Superior temporal gyrus (tissue), 1 donor: Measurements from ENCODE around the gene ZNF678.
"Not testable (repeated sequence)": the region's sequence is repeated elsewhere in the genome, so short reads cannot be mapped to it uniquely, and the experiment has no call there.

Source experiments
- DNase-seq: peaks from one replicate; pipeline ENCODE4 v3.0.0-alpha.2; 2016; ENCODE audit errors: extremely low spot score

Gene ZNF678

DNA sequence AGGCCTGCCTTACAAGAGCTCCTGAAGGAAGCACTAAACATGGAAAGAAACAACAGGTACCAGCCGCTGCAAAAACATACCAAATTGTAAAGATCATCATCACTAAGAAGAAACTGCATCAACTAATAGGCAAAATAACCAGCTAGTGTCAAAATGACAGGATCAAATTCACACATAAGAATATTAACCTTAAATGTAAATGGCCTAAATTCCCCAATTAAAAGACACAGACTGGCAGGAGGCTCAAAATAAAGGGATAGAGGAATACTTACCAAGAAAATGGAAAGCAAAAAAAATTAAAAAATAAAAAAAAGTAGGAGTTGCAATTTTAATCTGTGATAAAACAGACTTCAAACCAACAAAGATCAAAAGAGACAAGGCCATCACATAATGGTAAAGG is 11.5 kb upstream of the ZNF678 start:
- DNase-seq = not testable (repeated sequence)

GRCh38 chr1:227556288-227556687 is 7.1 kb upstream of the ZNF678 start:
- DNase-seq = no peak

DNA sequence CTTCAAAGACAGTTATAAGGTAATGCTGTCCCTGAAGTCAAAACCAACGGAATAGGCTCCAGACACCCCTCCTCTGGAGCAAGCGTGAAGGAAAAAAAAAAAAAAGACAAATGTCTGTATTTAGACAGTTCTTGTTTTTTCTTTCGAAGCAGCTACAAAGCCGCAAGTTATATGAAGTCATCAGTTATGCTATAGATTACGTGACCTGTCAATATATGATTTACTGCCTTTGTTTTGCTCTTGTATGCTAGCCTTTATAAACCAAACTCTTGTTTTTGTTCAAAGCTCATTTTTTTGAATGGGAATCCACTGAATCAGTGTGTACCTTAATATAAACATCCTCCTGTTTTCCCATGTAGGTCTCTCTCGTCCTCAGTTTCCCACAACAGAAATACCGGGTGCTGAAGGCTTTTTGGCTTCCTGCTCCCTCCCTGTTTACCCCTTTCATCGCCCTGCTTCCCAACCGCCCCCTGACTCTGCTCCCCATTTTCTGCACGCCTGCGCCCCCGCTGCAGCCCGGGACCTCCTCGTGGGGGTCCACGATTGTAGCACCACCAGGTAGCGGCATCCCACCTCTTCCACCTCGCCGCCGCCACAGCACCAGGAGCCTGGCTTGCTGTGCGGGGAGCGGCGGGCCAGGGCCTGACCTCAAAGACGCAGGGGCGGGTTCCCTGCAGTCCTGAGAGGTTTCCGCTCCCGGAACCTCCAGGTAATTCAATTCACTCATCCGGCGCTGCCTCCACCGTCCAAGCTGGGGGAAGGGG is 5.2 kb upstream of the ZNF678 start:
- DNase-seq = no peak

DNA sequence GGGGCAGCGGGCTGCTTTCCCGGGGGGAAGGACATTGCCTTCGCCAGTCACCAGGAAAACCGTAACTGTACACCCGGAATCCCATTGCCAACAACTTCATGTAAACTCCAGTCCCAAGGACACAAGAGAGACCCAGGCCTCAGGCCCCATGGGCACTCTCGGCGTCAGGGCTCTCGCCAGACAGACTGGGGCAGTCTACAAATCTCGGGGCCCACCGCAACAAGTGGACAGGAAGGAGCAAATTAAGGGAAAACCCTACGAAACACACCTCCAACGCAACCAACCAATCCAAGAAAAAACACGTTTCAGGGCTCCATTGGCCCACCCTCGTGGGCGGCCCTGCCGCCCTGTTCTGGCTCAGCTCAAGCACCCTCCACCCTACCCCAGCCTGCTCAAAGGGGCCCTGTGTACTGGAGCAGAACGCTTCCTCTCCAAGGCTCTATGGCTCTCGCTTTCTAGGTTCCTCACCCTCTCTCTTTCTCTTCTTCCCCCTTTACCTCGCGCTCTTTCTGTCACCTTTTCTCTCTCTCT is 4.6 kb upstream of the ZNF678 start:
- DNase-seq = no peak

DNA sequence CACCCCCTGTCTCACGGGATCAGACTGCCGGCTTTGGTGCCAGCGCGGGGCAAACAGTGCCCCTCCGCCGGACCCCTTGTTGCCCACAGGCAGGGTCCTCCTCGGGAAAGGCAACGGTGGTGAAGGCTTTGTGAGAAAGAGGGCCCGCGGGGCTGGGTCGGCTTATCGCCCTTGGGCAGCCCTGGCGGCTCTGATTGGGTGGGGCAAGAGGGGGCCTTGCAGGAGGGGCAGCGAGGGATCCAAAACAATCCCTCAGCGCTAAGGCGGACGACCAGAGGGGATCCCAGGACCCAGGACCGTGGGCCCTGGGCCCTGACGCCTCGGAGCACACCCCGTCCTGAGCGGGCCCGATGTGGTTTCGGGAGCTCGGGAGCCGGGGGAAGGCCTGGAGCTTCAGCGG is 3.9 kb upstream of the ZNF678 start:
- DNase-seq = no peak

DNA sequence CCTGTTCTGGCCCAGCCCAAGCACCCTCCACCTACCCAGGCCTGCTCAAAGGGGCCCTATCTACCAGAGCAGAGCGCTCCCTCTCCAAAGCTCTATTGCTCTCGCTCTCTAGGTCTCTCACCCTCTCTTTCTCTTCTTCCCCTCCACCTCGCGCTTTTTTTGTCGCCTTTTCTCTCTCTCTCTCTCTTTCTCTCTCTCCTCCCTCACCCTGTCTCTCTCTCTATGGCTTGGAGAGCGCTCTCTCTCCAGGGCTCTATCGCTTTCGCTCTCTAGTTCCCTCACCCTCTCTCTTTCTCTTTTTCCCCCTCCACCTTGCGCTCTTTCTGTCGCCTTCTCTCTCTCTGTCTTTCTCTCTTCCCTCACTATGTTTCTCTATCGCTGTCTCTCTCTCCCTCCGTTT is 3.4 kb upstream of the ZNF678 start:
- DNase-seq = no peak

DNA sequence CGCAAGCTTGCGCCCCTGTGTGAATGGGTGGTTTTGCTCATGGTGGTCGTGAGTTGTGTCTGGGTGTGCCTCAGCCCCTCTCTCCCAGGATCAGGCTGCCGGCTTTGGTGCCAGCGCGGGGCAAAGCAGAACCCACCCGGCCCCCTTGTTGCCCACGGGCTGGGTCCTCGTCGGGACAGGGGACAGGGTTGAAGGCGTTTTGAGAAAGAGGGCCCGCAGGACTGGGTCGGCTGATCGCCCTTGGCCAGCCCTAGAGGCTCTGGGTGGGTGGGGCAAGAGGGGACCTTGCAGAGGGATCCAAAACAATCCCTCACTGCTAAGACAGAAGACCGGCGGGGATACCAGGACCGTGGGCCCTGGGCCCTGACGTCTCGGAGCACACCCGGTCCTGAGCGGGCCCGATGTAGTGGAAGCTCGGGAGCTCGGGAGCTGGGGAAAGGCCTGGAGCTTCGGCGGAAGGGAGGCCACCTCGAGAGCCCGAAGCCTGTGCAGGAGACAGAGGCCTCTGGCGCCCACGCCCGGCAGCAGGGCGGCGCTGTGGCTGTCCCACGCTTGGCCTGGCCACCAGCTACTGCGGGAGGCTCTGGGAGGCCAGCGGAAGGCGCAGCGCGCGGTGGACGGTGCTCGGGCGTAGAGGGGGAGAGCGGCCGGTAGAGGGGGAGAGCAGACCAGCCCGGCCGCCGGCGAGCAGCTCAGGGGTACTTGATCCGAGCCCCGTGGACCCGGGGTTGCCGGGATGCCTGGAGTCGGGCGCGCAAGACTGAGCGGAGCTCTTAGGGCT is 2.8 kb upstream of the ZNF678 start:
- no peak for DNase-seq

DNA sequence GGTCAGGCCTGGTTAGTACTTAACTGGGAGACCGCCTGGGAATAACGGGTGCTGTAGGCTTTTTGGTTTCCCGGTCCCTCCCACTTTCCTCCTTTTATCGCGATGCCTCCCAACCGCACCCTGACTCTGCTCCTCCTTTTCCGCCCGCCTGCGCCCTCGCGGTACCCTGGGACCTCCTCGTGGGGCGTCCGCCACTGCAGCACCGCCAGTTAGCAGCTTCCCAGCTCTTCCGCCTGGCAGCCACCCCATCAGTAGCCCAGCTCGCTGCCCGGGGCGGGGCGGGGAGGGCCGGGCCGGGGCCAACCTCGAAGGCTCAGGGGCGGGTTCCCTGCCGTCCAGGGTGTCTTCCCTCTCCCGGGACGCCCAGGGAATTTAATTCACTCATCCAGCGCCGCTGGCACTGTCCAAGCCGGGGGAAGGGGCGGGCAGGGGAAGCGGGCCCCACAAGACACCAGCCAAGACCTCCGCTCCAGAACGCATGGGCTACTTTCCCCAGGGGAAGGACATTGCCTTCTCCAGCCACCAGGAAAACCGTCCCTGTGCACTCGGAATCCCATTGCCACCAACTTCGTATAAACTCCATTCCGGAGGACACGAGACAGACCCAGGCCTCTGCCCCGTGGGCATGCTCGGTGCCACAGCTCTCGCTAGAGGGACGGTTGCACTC is 2.0 kb upstream of the ZNF678 start:
- no peak for DNase-seq

DNA sequence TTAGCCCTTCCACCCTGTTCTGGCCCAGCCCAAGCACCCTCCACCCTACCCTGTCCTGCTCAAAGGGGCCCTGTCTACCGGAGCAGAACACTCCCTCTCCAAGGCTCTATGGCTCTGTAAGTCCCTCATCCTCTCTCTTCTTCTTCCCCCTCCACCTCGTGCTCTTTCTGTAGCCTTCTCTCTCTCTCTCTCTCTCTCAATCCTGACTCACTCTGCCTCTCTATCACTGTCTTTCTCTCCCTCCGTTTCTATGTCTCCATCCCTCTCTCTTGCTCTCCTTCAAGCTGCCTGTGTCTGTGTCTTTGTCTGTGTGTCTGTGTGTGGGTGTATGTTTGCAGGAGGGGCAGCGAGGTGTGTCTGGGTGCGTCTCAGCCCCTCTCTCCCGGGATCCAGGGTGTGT is 1.3 kb upstream of the ZNF678 start:
- DNase-seq = no peak

- no peak for DNase-seq
Measured at GRCh38 chr1:227562933-227563323, 428 bp upstream of the ZNF678 start.

DNA sequence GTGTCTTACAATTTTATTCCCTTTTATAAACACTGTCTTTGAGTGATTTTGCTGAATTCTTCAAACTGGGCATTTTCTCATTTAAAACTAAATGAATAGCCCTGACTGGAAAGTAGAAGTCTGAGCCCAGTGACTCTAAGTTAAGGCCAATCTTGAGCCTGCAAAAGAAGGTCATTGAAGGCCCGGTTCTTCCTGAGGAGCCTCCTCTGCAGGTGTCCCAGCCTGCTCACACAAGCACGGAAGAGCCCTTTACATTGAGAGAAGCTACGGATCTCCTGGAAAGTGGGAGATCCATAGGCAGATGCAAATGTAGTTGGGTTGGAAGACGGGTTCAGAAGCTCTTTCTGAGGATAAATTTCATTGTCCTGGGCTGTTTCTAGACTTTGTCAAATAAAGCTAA is 3.9 kb downstream of the ZNF678 start:
- no peak for DNase-seq

DNA sequence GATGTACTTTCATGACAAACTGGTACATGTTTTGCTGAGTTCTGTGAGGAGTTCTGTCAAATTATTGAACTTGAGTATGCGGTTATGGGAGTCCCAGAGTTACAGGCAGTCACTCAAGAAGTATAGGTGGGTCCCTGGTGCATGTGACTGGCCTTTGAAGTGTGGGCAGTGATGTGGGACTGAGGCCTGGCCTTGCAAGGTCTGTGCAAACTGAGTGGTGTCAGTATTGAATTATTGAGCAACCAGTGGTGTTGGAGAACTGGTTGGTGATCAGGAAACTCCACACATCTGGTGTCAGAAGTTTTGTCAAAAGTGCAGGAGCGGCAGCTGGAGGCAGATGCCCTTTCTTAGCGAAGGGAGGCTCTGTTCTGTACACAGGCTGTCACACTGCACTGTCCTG is 5.2 kb downstream of the ZNF678 start:
- no peak for DNase-seq

GRCh38 chr1:227572752-227573151 is 9.4 kb downstream of the ZNF678 start:
- DNase-seq = no peak

DNA sequence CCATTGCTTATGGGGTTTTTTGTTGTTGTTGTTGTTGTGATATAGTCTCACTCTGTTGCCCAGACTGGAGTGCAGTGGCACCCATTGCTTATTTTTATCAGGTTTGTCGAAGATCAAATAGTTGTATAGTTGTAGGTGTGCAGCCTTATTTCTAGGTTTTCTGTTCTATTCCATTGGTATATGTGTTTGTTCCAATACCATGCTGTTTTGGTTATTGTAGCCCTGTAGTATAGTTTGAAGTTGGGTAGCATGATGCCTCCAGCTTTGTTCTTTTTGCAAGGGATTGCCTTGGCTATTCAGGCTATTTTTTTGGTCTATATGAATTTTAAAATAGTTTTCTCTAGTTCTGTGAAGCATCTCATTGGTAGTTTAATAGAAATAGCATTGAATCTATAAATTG is 11.6 kb downstream of the ZNF678 start:
- no peak for DNase-seq

DNA sequence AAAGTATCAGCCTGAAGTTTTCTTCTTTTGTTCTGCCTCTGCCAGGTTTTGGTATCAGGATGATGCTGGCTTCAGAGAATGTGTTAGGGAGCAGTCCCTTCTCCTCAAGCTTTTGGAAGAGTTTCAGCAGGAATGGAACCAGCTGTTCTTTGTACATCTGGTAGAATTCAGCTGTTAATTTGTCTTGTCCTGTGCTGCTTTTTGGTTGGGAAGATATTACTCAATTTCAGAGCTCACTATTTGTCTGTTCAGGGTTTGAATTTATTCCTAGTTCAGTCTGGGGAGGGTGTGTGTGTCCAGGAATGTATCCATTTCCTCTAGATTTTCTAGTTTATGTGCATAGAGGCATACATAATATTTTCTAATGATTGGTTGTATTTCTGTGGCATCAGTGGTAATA is 12.8 kb downstream of the ZNF678 start:
- DNase-seq = no peak

- no peak for DNase-seq
Measured at GRCh38 chr1:227577500-227577899, 14.1 kb downstream of the ZNF678 start.

DNA sequence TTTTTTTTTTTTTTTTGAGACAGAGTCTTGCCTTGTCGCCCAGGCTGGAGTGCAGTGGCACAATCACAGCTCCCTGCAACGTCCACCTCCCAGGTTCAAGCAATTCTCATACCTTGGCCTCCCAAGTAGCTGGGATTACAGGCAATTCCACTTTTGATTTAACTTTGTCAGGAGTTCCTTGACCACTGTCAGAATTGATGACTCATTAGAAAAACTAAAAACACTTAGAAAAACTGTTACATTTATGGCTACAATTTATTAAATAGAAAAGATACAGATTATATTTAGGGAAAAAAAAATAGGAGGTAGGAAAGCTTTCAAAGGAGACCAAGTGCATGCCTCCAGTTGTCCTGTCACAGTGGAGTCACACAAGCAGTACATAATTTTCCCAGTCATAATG is 20.0 kb downstream of the ZNF678 start:
- no peak for DNase-seq

- DNase-seq = no peak
Measured at GRCh38 chr1:227586733-227587132, 23.4 kb downstream of the ZNF678 start.

DNA sequence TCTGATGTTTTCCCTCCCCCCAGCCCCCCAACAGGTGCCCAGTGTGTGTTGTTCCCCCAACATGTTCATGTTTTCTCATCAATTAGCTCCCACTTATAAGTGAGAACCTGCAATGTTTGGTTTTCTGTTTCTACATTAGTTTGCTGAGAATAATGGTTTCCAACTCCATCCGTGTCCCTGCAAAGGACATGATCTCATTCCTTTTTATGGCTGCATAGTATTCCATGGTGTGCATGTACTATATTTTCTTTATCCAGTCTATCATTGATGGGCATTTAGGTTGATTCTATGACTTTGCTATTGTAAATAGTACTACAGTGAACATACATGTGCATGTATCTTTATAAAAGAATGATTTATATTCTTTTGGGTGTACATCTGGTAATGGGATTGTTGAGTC is 24.6 kb downstream of the ZNF678 start:
- no peak for DNase-seq

DNA sequence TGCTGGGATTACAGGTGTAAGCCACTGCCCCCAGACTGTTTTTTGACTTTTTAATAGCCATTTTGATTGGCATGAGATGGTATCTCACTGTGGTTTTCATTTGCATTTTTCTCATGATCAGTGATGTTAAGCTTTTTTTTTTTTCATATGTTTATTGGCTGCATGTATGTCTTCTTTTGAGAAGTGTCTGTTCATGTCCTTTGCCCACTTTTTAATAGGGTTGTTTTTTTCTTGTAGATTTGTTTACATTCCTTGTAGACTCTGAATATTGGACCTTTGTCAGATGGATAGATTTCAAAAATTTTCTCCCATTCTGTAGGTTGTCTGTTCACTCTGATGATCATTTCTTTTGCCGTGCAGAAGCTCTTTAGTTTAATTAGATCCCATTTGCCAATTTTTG is 25.4 kb downstream of the ZNF678 start:
- DNase-seq = not testable (repeated sequence)

- not testable (repeated sequence) for DNase-seq
Measured at GRCh38 chr1:227589777-227590176, 26.4 kb downstream of the ZNF678 start.

DNA sequence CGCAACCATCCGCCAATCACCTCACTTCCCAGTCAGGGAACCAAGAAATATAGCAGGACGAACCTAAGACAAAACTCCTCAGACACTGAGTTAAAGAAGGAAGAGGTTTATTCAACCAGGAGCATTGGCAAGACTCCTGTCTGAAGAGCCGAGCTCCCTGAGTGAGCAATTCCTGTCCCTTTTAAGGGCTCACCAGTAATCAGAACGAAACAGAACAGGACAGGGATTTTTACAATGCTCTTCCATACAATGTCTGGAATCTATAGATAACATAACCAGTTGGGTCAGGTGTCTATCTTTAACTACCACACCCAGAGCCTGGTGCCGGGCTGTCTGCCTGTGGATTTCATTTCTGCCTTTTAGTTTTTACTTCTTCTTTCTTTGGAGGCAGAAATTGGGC is 32.9 kb downstream of the ZNF678 start:
- DNase-seq = not testable (repeated sequence)

GRCh38 chr1:227603327-227603726 is 40.0 kb downstream of the ZNF678 start:
- DNase-seq = no peak
